Measurements from ENCODE around the gene PIK3C3.

GRCh38 chr18:42095732-42096377 lies 140.8 kb downstream of the PIK3C3 start:
- TF ChIP-seq POLR2A (IDR thresholded peaks at IDR 0.05) (no peak), EP300 (IDR thresholded peaks at IDR 0.05) (no peak)
